ENCODE measurements around the gene NOP16.
"Not testable (repeated sequence)": the region's sequence is repeated elsewhere in the genome, so short reads cannot be mapped to it uniquely, and the experiment has no call there.

Gene NOP16

DNA sequence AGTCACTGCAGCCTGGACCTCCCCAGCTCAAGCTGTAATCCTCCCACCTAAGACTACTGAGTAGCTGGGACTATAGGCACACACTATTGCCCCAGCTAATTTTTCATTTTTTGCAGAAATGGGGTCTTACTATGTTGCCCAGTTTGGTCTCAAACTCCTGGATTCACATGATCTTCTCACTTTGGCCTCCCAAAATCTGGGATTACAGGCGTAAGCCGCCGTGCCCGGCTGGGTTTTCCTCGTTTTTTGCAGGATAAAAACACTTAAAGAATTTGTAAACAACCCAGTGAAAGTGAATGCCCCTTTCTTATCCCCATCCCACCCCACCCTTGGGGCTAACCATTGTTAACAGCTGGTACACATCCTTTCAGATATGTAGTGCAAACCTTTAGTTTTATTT lies 20.2 kb upstream of the NOP16 start:
- H3K27ac ChIP-seq: no peak overlapping the region
- no peak for TF ChIP-seq ZFX (IDR thresholded peaks at IDR 0.05)
- TF ChIP-seq, protein P1, sequence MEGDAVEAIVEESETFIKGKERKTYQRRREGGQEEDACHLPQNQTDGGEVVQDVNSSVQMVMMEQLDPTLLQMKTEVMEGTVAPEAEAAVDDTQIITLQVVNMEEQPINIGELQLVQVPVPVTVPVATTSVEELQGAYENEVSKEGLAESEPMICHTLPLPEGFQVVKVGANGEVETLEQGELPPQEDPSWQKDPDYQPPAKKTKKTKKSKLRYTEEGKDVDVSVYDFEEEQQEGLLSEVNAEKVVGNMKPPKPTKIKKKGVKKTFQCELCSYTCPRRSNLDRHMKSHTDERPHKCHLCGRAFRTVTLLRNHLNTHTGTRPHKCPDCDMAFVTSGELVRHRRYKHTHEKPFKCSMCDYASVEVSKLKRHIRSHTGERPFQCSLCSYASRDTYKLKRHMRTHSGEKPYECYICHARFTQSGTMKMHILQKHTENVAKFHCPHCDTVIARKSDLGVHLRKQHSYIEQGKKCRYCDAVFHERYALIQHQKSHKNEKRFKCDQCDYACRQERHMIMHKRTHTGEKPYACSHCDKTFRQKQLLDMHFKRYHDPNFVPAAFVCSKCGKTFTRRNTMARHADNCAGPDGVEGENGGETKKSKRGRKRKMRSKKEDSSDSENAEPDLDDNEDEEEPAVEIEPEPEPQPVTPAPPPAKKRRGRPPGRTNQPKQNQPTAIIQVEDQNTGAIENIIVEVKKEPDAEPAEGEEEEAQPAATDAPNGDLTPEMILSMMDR (conservative IDR thresholded peaks at IDR 0.05): no peak

DNA sequence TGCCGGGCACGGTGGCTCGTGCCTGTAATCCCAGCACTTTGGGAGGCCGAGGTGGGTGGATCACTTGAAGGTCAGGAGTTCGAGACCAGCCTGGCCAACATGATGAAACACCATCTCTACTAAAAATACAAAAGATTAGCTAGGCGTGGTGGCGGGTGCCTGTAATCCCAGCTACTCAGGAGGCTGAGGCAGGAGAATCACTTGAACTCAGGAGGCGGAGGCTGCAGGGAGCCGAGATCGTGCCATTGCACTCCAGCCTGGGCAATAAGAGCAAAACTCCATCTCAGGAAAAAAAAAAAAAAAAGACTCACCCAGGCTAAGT lies 19.8 kb upstream of the NOP16 start:
- H3K27ac ChIP-seq: not testable (repeated sequence)

DNA sequence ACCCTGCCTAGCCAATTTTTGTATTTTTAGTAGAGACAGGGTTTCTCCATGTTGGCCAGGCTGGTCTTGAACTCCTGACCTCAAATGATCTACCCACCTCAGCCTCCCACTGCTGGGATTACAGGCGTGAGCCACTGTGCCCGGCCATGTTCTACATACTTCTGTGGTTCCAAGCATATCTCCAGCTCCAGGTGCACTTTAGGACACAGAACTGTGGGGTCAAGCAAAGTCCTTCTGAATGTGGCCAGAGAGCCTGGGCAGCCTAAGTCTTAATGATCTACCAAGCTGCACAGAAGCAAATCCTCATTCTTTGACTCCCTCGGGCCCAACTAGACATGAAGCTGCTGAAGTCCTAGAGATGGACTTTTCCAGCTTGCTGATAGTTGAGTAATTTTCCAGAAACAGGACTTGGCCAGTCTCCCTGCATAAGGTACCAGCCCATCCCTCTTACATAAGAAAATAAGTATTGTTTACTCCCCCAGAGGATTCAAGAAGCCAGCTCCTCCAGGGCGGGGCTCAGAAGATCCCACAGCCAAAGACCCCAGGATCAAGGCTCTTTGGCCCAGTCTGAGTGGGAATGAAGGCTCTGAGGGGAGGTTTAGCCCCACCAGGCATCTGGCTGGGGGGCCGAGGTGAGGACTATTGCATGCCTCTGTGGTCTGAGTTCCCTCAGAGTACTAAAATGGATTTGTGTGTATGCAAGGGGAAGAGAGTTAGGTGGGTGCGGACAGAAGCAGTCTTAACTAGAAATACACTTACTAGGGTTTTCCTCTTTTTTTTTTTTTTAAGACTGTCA lies 19.3 kb upstream of the NOP16 start:
- H3K27ac ChIP-seq: no peak overlapping the region

DNA sequence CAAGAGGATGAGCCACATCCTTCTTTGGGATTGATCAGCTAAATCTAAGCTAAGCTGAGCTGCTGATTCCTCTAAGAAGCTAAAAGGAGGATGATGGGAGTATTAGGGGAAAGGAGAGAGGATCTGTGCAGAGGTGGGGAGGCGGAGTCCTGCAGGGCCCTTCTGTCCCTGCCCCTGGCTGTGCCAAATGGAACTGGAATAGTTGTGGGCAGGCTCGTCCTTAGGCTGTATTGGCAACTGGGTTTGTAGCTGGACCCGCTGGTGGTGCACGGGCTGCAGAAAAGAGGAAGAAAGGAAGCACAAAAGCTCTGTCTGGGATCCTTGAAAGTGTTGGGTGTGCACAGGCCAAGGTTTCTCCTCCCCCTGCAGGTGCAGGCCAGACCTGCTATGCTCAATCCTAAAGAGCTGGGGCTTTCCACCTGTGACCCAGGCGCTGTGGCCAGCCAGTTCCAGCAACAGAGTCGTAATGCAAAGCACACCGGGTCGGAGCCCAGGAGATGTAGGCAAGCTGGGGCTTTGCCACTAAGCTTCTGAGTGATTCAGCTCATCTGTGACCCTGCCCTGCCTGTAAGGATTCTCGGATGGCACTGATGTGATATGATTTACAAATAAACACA lies 18.1 kb upstream of the NOP16 start:
- H3K27ac ChIP-seq: no peak overlapping the region
- no peak for TF ChIP-seq ZFX (IDR thresholded peaks at IDR 0.05)
- TF ChIP-seq, protein P1 (conservative IDR thresholded peaks at IDR 0.05): no peak

More for the DNA sequence above, 19.3 kb upstream of the NOP16 start:
- TF ChIP-seq ZFX (IDR thresholded peaks at IDR 0.05): no peak
- TF ChIP-seq, protein P1 (conservative IDR thresholded peaks at IDR 0.05): no peak

DNA sequence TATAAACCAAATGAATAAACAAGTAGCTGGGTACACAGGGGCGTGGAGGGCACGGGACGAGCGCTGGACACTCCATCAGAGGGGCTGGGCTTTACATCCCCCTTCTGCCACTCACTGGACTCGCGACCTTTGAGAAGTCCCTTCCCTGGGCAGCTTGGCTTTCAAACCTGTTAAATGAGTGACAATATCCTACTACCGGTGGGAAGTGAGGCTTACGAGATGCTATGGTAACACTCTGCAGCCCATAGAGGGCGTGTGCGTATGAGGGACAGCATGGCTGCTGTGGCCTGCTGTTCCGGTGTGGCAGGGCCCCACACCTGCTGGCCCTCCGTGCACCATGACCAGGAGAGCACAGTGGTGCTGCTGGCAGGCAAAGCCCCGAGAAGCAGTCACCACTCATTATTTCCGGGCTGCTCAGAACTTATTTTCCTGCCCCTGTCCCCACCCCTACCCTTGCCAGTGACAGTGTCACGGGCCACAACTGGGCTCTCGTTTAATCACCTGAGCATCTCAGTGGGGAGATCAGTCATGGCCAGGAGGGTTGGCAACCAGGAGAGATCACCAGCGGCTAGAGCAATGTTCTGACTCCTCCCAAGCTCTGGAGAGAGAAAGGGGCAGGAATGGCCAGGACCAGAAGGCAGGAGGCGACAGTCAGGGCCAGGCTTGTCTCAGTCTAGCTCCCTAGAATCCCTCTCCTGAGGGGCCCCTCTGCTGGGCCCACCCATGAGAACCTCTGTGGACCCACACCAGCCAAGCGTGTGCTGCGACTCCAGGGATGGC lies 17.4 kb upstream of the NOP16 start:
- TF ChIP-seq, protein P1 (conservative IDR thresholded peaks at IDR 0.05): no peak
- no peak for TF ChIP-seq ZFX (IDR thresholded peaks at IDR 0.05)
- no peak overlapping the region for H3K27ac ChIP-seq

DNA sequence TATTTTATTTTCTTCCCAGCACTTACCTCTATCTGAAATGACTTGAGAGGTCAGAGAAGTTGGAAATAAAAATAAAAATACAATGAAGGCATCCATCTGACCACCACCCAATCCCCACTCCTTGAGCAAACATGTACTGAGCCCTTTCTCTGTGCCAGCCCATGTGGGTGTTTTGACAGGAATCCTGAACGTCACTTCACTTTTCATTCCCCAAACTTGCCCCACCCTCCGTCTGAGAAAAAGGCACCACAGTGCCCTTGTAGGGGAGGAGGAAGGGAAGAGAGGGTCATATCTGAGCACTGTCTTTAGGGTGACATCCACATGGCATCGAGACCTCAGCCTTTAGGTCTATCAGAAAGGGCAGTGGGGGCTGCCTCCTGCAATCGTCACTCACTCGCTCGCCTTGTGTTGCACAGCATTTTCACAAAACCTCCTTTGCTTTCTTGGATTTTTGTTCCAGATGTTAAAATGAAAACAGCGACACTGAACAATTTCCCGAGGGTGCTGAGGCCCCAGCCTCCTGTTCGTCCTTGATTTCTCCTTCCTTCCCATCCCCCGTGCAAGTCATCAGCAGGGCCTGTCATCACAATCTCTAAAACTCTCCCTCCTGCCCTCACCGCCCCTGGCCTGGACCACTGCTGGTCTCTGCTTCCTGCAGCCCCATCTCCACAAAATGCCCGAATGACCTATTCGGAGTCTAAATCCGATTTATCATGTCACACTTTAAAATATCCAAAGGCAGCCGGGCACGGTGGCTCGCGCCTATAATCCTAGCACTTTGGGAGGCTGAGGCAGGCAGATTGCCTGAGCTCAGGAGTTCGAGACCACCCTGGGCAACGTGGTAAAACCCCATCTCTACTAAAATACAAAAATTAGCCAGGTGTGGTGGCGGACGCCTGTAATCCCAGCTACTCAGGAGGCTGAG lies 13.1 kb upstream of the NOP16 start:
- TF ChIP-seq, protein P1 (conservative IDR thresholded peaks at IDR 0.05): no peak
- TF ChIP-seq ZFX (IDR thresholded peaks at IDR 0.05): no peak
- no peak overlapping the region for H3K27ac ChIP-seq

DNA sequence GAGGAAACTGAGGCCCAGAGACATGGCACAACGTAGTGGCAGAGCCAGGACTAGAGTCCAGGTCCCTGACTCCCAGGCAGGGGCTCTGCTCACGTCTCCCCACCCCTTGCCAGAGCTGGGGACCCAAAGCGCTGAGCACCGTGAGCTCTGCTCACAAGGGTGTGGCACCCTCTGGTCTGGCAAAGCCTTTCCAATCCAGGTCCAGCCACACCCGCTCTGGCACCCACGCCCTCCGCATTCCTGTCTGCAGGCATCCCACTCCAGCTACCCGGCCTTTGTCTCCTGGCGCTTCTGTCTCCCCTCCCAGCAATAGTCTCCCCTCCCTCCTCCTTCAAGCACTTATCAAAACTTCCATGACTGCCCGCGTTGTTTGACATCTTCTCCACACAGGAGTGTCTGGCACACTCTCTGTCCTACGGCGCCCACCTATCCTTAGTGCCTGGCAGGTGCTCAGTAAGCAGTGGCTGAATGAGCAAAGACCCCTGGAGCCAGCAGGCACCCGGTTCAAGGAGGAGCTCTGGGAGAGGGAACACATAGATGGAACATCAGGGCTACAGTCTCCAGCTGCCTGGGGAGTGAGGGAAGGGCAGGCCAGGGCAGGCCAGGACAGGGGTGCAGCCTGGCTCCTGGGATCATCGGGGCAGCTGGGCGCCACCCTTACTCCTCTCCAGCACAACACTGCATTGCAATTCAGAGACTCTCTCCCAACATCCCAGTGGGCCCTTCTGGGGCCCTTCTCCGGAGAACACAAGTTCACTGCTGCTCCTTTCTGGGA lies 12.2 kb upstream of the NOP16 start:
- TF ChIP-seq, protein P1 (conservative IDR thresholded peaks at IDR 0.05): no peak
- TF ChIP-seq ZFX (IDR thresholded peaks at IDR 0.05): no peak
- H3K27ac ChIP-seq: no peak overlapping the region
